Eye (tissue), 1 donor: ENCODE data around the gene CORT.
A peak's percentile ranks its signal among the peaks of the same experiment; 100 is the strongest.

Experiments
- DNase-seq: peaks from one replicate; pipeline ENCODE4 v3.0.0-alpha.2; 2015

CORT gene

GRCh38 chr1:10479296-10479695, 29.5 kb downstream of the CORT start:
- no peak for DNase-seq

DNA sequence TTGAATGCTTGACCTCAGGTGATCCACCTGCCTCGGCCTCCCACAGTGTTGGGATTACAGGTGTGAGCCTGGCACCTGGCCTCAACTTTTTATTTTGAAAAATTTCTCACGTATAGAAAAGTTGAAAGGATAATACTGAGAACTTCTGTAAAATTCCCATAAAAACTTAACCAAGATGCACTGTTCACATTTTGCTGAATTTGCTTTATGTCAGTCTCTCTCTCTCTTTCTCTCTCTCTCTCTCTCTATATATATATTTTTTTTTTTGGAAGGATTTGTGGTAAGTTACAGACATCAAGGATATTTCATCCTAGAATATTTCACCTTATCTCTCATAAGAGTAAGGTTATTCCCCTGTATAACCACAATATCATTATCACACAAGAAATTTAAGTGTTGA, 30.8 kb downstream of the CORT start:
- no peak for DNase-seq

DNA sequence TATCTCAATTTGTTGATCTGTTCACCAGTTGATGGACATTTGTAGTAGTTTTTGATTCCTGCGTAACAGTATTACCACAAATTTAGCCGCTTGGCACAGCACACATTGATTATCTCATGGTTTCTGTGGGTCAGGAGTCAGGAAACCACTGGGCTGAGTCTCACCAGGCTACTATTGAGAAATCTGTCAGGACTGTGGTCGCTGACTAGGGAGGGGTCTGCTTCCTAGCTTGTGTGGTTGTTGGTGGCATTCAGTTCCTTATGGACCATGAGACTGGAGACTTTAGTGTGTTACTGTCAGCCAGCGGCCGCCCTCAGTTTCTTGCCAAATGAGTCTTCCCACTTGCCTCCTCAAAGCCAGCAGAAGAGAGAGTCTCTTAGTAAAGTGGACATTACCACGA, 34.7 kb downstream of the CORT start:
- no peak for DNase-seq

DNA sequence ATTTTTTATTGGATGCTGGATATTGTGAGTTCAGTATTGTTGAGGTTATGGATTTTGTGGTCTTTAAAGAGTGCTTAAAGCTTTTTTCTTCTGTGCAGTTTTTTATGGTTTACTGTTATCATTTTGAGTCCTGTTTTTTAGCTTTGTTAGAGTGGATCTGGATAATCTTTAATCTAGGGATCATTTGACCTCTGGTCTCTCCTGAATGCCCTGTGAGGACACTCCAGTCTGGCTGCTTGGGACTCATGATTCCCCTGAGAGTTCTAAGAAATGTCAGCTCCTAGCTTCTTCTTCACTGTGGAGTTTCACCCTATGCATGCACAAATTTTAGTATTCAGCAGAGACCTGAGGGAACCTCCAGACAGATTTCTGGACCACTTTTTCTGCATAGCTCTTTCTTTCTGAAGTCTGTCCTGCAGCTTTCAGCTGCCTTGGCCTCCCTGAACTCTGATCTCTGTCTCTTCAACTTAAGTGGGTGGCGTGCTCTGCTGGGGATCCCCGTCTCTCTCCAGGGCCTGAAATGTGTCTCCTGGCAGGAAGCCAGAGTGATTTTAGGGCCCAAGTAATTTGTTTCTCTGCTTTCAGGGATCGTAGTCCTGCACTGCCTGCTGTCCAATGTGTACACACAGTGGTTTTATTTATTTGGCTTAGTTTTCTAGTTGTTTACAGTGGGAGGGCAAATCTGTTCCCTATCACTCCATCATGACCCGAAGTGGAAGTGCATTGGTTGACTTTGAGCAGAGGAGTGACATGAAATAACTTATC, 39.6 kb downstream of the CORT start:
- no peak for DNase-seq

- DNase-seq = no peak
Observed at GRCh38 chr1:10490286-10490970, 40.6 kb downstream of the CORT start.

DNA sequence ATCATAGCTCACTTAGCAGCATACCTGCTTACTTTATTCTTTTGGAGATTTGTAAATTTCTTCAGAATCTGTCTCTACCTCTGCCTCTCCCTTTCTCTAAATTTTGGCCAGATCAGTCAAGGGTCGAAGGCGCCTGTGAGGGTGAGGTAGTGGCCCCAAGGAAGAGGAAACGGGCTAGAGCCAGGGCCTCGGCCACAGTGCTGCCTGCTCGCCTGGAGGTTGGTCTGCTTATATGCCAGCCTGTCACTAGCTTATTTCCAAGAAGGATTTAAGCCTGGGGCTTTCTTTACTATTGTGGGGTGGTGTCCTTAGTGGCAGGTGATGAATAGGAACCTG, 44.6 kb downstream of the CORT start:
- DNase-seq = no peak

GRCh38 chr1:10494754-10495474, 45.1 kb downstream of the CORT start:
- peak; percentile 91 for DNase-seq

GRCh38 chr1:10495475-10495817, 45.6 kb downstream of the CORT start:
- DNase-seq = no peak

GRCh38 chr1:10495952-10496351, 46.1 kb downstream of the CORT start:
- peak; percentile 52 for DNase-seq

DNA sequence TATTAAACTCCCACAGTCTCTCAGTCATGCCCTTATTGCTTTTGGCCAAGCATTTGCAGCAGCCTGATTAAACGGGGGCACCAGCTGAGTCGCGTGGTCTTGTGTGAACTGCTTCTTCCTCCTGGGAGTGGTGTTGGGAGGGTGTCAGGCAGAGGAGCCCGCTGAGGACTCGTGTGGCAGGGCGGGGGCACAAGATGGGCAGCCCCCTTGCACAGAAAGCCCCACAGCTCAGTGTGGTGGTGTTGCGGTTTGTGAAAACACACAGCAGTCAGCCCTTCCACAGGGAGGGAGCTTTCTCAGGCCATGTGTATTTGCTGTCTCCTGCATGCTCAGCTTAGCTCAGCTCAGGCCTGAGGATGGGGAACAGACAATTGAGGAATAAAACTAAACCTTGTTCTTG, 47.3 kb downstream of the CORT start:
- no peak for DNase-seq

DNA sequence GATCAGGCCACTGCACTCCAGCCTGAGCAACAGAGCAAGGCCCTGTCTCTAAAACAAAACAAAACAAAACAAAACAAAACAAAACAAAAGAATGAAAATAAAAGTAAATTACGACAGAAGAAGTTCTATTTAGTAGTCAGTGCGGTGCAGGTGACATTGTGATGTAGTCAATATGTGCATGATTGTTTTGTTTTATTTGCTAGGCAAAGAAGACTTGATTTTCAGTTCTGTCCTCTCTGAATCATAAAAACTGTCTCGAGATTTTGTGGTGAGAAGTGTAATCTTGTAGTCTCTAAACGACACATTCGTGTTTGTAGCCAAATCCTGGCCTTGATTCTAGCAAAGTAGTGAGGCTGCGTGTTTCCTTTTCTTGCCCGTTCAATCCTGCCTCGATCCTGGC, 48.4 kb downstream of the CORT start:
- no peak for DNase-seq
